ENCODE data around the gene NOP14.
A peak's percentile ranks its signal among the peaks of the same experiment; 100 is the strongest.
"Not testable (repeated sequence)": the region's sequence is repeated elsewhere in the genome, so short reads cannot be mapped to it uniquely, and the experiment has no call there.

Gene NOP14

GRCh38 chr4:2961421-2961810, 1.8 kb downstream of the NOP14 start:
- H3K27ac Mint-ChIP-seq, result peak overlapping the region; percentile 21 to 83 (median 25)
- H3K27me3 Mint-ChIP-seq (ENCODE audit: low read depth), result no peaks in the 10 kb centered on the region
- peaks cover 17% of the 10 kb centered on the region for H3K36me3 Mint-ChIP-seq (ENCODE audit: low read depth)
- H3K4me3 Mint-ChIP-seq, result peak overlapping the region; percentile 94 to 96 (median 94)
- H3K4me1 Mint-ChIP-seq, result peaks cover 49% of the 10 kb centered on the region
- H3K9me3 Mint-ChIP-seq, result no peaks in the 10 kb centered on the region
- TF ChIP-seq CTCF (IDR thresholded peaks at IDR 0.05; ENCODE audit: unreplicated experiment in 3 of 3), result no peak

GRCh38 chr4:2960450-2960849, 2.8 kb downstream of the NOP14 start:
- H3K9me3 Mint-ChIP-seq; H3K4me3 Mint-ChIP-seq; H3K27me3 Mint-ChIP-seq (ENCODE audit: low read depth); H3K27ac Mint-ChIP-seq: not testable (repeated sequence)
- peaks cover 46% of the 10 kb centered on the region for H3K4me1 Mint-ChIP-seq
- peaks cover 27% of the 10 kb centered on the region for H3K36me3 Mint-ChIP-seq (ENCODE audit: low read depth)

GRCh38 chr4:2958446-2958845, 4.8 kb downstream of the NOP14 start:
- Mint-ChIP-seq H3K36me3 (ENCODE audit: low read depth) (peaks cover 40% of the 10 kb centered on the region), H3K4me1 (peaks cover 34% of the 10 kb centered on the region), H3K9me3 (no peaks in the 10 kb centered on the region), H3K27me3 (ENCODE audit: low read depth) (no peaks in the 10 kb centered on the region), H3K4me3 (peak overlapping the region in 1 of 3 experiments; percentile 62), H3K27ac (peak overlapping the region in 1 of 3 experiments; percentile 23)
- TF ChIP-seq CTCF (IDR thresholded peaks at IDR 0.05; ENCODE audit: unreplicated experiment in 3 of 3), result no peak

- H3K27ac Mint-ChIP-seq; H3K4me3 Mint-ChIP-seq; H3K27me3 Mint-ChIP-seq (ENCODE audit: low read depth); H3K9me3 Mint-ChIP-seq: not testable (repeated sequence)
- H3K4me1 Mint-ChIP-seq, result peaks cover 22% of the 10 kb centered on the region
- H3K36me3 Mint-ChIP-seq (ENCODE audit: low read depth), result peaks cover 66% of the 10 kb centered on the region
These were observed 7.8 kb downstream of the NOP14 start for GRCh38 chr4:2955186-2956044.

GRCh38 chr4:2954358-2955185, 8.6 kb downstream of the NOP14 start:
- no peak overlapping the region for H3K27ac Mint-ChIP-seq
- TF ChIP-seq CTCF (IDR thresholded peaks at IDR 0.05; ENCODE audit: unreplicated experiment in 3 of 3), result no peak
- no peaks in the 10 kb centered on the region for H3K27me3 Mint-ChIP-seq (ENCODE audit: low read depth)
- peaks cover 19% of the 10 kb centered on the region for H3K4me1 Mint-ChIP-seq
- no peaks in the 10 kb centered on the region for H3K9me3 Mint-ChIP-seq
- no peak overlapping the region for H3K4me3 Mint-ChIP-seq
- peaks cover 74% of the 10 kb centered on the region for H3K36me3 Mint-ChIP-seq (ENCODE audit: low read depth)

GRCh38 chr4:2953496-2953895, 9.7 kb downstream of the NOP14 start:
- no peak overlapping the region for H3K27ac Mint-ChIP-seq
- peaks cover 78% of the 10 kb centered on the region for H3K36me3 Mint-ChIP-seq (ENCODE audit: low read depth)
- H3K4me1 Mint-ChIP-seq, result peaks cover 11% of the 10 kb centered on the region
- no peaks in the 10 kb centered on the region for H3K27me3 Mint-ChIP-seq (ENCODE audit: low read depth)
- no peak for TF ChIP-seq CTCF (IDR thresholded peaks at IDR 0.05; ENCODE audit: unreplicated experiment in 3 of 3)
- no peaks in the 10 kb centered on the region for H3K9me3 Mint-ChIP-seq
- no peak overlapping the region for H3K4me3 Mint-ChIP-seq

Measured in nephron (organoid).